ENCODE measurements around the gene RAB27B.

DNA sequence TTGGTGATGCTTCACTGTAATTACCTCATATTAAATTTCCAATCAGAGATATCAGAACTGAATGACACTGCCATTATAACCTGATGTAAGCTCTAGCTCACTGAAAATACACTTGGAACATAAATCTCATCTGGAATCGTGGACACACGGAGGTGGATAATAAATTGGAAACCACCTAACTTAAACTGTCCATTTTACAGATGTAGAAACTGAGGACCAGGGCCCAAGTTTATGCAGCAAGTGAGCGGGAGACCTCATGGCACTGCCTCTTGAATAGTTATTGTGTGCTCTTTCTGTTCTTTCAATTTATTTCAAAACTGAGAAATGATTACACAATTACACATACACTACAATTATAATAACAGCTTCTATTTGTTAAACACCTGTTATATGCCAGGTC lies 110.2 kb downstream of the RAB27B start:
- TF ChIP-seq, protein P1, sequence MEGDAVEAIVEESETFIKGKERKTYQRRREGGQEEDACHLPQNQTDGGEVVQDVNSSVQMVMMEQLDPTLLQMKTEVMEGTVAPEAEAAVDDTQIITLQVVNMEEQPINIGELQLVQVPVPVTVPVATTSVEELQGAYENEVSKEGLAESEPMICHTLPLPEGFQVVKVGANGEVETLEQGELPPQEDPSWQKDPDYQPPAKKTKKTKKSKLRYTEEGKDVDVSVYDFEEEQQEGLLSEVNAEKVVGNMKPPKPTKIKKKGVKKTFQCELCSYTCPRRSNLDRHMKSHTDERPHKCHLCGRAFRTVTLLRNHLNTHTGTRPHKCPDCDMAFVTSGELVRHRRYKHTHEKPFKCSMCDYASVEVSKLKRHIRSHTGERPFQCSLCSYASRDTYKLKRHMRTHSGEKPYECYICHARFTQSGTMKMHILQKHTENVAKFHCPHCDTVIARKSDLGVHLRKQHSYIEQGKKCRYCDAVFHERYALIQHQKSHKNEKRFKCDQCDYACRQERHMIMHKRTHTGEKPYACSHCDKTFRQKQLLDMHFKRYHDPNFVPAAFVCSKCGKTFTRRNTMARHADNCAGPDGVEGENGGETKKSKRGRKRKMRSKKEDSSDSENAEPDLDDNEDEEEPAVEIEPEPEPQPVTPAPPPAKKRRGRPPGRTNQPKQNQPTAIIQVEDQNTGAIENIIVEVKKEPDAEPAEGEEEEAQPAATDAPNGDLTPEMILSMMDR (IDR thresholded peaks at IDR 0.05), result no peak
- no peak for TF ChIP-seq EZH2 (IDR thresholded peaks at IDR 0.05; ENCODE audit: borderline replicate concordance, insufficient read depth, low read depth, low read length, poor library complexity, severe bottlenecking)
